Measurements from ENCODE around the gene CAPZA3. TPM values are rescaled to one million over a fixed set of nuclear protein-coding genes. Genes with fewer than 3 reads are reported as not detected.

Gene CAPZA3
- total and polyA plus RNA-seq, 12 donors: not detected

DNA sequence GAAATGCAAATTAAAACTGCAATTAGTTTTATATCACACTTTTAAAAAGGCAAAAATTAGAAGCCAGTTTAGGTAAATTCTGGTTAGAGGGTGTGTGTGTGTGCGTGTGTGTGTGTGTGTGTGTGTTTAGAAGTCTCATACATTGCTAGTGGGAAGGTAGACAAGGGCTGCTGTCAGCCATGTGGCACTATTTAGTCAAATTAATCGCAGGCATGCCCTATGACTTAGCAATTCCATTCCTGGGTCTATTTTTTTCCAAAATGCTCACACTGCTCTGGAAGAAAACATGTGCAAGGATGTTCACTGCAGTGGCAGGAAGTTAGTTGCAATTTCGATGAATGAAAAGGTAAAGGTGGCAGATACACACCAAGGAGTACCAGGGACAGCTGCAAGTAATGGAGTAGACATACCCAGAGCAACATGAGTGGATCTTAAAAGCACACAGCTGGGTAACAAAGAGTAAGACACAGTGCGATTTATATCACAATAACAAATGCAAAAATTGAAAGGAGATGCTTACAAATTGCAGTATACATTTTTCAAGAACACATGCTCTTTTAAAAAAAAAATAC is 11.6 kb downstream of the CAPZA3 start:
- DNase-seq (no peak), ATAC-seq (no peak)
- WGBS, 2 donors: 88 to 89% methylated on average over 4 of the region's 4 CpGs
- peak overlapping the region in 2 of 10 donors; percentile 41 to 42 for H3K27ac ChIP-seq
- H3K27me3 ChIP-seq: no peaks in the 10 kb centered on the region
- TF ChIP-seq, protein P1, sequence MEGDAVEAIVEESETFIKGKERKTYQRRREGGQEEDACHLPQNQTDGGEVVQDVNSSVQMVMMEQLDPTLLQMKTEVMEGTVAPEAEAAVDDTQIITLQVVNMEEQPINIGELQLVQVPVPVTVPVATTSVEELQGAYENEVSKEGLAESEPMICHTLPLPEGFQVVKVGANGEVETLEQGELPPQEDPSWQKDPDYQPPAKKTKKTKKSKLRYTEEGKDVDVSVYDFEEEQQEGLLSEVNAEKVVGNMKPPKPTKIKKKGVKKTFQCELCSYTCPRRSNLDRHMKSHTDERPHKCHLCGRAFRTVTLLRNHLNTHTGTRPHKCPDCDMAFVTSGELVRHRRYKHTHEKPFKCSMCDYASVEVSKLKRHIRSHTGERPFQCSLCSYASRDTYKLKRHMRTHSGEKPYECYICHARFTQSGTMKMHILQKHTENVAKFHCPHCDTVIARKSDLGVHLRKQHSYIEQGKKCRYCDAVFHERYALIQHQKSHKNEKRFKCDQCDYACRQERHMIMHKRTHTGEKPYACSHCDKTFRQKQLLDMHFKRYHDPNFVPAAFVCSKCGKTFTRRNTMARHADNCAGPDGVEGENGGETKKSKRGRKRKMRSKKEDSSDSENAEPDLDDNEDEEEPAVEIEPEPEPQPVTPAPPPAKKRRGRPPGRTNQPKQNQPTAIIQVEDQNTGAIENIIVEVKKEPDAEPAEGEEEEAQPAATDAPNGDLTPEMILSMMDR (IDR thresholded peaks at IDR 0.05): no peak
- H3K4me1 ChIP-seq: peaks cover 6 to 69% (median 41%) of the 10 kb centered on the region in 9 donors
- H3K4me3 ChIP-seq: no peak overlapping the region
- no peaks in the 10 kb centered on the region for H3K36me3 ChIP-seq
- no peaks in the 10 kb centered on the region for H3K9me3 ChIP-seq
- intact Hi-C loops (cut with DNase I): no loop called here

DNA sequence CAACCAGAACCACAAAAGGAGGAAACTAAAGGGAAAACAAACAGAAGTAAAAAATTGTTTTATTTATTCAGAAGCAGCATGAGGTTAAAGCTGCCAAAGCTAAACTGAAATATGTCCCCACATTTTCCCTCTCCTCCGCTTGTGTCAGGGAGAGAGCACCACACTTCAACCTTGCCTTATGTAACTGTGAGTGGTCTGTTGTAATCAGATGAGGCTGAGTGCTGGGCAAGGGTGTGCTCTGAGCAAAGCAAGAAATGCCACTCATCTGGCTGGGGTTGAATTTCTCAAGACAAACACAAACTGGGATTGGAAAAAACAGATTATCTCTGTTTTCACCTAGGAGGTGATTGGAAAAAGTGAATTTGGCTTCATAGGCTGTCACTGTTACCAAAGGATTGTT is 12.2 kb downstream of the CAPZA3 start:
- no peaks in the 10 kb centered on the region for H3K9me3 ChIP-seq
- H3K4me1 ChIP-seq: peaks cover 6 to 69% (median 41%) of the 10 kb centered on the region in 9 donors
- no peaks in the 10 kb centered on the region for H3K27me3 ChIP-seq
- 67 to 68% methylated on average over 1 of the region's 1 CpG for WGBS, 2 donors
- TF ChIP-seq, protein P1 (IDR thresholded peaks at IDR 0.05): no peak
- H3K27ac ChIP-seq: peak overlapping the region in 4 of 10 donors; percentile 7 to 42 (median 40)
- H3K36me3 ChIP-seq: no peaks in the 10 kb centered on the region
- DNase-seq (no peak), ATAC-seq (peak in 1 of 8 donors; percentile 55)
- no peak overlapping the region for H3K4me3 ChIP-seq
- intact Hi-C loops (cut with DNase I): loop anchor here in 3 of 10 donors (5.0 to 10.0 kb wide), 7 partner anchors 48 to 435 kb away; no protein-coding TSS in a partner anchor

DNA sequence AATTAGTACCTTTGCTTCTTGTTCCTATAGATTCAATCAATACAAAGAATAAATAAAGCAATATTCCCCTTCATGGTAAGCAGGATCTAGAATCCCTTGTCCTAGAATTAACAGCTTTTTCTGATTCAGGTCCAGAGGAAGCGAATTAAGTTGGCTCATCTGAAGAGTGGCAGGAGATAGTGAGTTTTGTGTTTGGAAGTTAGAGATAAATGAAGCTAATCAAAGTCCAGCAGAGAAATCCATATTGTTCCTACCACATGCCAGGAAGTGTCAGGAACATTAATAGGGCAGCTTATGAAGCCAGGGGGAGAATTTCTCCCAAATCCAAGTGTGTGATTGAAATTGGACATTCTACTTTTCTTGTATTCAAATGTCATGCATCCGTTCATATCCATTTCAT is 13.9 kb downstream of the CAPZA3 start:
- intact Hi-C loops (cut with DNase I): loop anchor here in 3 of 10 donors (5.0 to 10.0 kb wide), 7 partner anchors 50 to 433 kb away; no protein-coding TSS in a partner anchor
- 32 to 44% methylated on average over 2 of the region's 2 CpGs for WGBS, 2 donors
- Histone ChIP-seq H3K27me3 (no peaks in the 10 kb centered on the region), H3K4me1 (peaks cover 6 to 69% (median 41%) of the 10 kb centered on the region in 9 donors), H3K36me3 (no peaks in the 10 kb centered on the region), H3K9me3 (no peaks in the 10 kb centered on the region), H3K4me3 (no peak overlapping the region), H3K27ac (peak overlapping the region in 8 of 10 donors; percentile 68 to 90 (median 78))
- TF ChIP-seq, protein P1 (IDR thresholded peaks at IDR 0.05): no peak
- ATAC-seq (no peak), DNase-seq (no peak)

DNA sequence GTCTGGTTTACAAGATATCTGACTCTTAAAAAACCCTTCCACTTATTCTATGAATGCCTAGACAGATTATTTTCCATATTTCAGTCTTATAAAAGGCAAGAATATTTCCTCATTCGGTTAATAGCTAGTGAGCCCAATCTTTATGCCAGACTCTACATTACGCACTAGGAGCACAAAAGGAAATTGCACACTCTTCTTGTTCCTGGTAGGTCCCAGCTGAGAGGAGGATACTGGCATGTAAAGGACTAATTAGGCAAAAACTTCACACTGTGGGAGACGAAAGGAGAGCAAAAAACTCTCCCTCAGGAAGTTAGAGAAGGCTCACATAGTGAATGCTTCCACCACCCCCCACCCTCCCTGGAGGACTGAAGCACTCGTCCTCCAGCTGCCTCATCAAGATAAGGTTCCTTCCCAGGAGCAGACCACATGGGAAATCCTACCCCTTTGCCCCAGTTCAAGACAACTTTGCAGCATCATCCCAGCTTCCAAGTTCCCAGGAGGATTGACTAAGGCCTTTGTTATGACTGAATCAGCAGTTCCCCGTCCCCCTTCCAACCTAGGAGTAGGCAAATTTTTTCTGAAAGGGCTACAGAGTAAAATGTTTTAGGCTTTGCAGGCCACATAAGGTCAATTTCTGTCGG is 14.5 kb downstream of the CAPZA3 start:
- DNase-seq: peak; percentile 25 to 55
- no peaks in the 10 kb centered on the region for H3K27me3 ChIP-seq
- peaks cover 6 to 65% (median 38%) of the 10 kb centered on the region in 9 donors for H3K4me1 ChIP-seq
- no peaks in the 10 kb centered on the region for H3K9me3 ChIP-seq
- 35 to 45% methylated on average over 6 of the region's 6 CpGs for WGBS, 2 donors
- TF ChIP-seq, protein P1 (IDR thresholded peaks at IDR 0.05): no peak
- H3K4me3 ChIP-seq: no peak overlapping the region
- intact Hi-C loops (cut with DNase I): loop anchor here in 3 of 10 donors (5.0 to 10.0 kb wide), 7 partner anchors 50 to 432 kb away; no protein-coding TSS in a partner anchor
- ATAC-seq: peak; percentile 21 to 73 (median 42)
- H3K36me3 ChIP-seq: no peaks in the 10 kb centered on the region
- peak overlapping the region in 9 of 10 donors; percentile 67 to 90 (median 76) for H3K27ac ChIP-seq

All from heart right ventricle (tissue), 16 donors.